GM10847 (cell line): Measurements from ENCODE around the gene GLIPR1L1.

Experiments
- POLR2A ChIP-seq: IDR thresholded peaks from 2 replicates; pipeline ENCODE4 v1.6.1; 2011; ENCODE audit not compliant: insufficient read length; ENCODE audit errors: extremely low read depth

GLIPR1L1 gene

DNA sequence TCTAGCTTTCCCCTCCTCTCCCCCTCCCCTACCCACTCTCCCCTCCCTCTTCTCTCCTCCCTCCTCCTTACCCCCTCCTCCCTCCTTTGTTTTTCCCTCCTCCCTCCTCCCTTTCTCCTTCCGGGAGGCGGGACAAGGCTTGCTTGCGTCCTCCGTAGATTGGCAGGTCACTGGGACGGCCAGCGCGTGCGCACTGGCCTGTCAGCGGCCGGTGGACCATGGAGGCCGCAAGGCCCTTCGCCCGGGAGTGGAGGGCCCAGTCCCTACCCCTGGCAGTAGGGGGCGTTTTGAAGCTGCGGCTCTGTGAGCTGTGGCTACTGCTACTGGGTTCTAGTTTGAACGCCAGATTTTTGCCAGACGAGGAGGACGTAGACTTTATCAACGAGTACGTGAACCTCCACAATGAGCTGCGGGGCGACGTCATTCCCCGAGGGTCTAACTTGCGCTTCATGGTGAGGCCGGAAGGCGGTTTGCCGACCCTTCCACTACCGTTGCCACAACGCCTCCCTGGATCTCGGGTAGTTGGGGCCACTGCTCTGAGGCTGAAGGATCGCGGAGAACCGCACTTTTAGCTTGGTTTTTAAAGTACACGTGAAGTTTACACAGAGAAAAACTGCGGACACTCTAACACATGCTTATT lies 56.5 kb downstream of the GLIPR1L1 start, which contains the start of gene GLIPR1L2:
GLIPR1L2 (plus strand) TSS at position 191 of the 640 bp plus-strand sequence; CDS start at position 219, 28 bp downstream.
- TF ChIP-seq POLR2A: peak; percentile 24

GRCh38 chr12:75404231-75404630 lies 69.8 kb downstream of the GLIPR1L1 start:
- TF ChIP-seq POLR2A: no peak

- TF ChIP-seq POLR2A: no peak
Observed at GRCh38 chr12:75407683-75408082, 73.2 kb downstream of the GLIPR1L1 start.

GRCh38 chr12:75409830-75410229 lies 75.4 kb downstream of the GLIPR1L1 start:
- no peak for TF ChIP-seq POLR2A

DNA sequence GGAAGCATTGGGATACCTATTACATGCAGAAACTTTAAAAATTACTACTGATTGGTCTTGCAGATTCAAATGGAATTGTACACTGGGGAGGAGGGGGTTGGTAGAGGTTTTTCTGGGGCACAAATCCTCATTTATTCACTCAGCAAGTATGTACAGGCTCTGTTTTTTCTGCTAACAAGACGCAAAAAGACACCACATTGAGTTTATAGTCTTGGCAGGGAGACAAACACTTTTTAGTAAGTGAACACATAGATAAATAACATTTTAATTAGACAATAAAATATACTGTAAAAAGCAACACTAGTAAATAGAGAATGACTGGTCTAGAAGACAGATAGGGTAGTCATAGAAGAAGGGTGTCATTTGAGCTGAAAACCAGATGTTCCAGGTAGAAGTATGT lies 80.2 kb downstream of the GLIPR1L1 start:
- TF ChIP-seq POLR2A: no peak

- no peak for TF ChIP-seq POLR2A
Observed at GRCh38 chr12:75419841-75420240, 85.4 kb downstream of the GLIPR1L1 start.
